Spleen (tissue), 7 donors: ENCODE measurements around the gene TCOF1.

Source experiments
- POLR2A ChIP-seq, 3 donors: fragments of 450-650 bp; IDR thresholded peaks; one replicate each; pipeline ENCODE4 v1.5.1; 2017; ENCODE audit warnings: antibody characterized with exemption in 3 of 3, mild to moderate bottlenecking in 1 of 3
- POLR2AphosphoS5 ChIP-seq, 3 donors: sonication (generic); formaldehyde crosslinking; IDR thresholded peaks; one replicate each; pipeline ENCODE4 v1.5.1; 2017; ENCODE audit warnings: antibody characterized with exemption in 3 of 3
- TF ChIP-seq, protein P1 (sequence below), 11 experiments: fragments of 200-600 bp in 7 of 11; fragments of 450-650 bp in 4 of 11; sonication (generic) in 4 of 11; IDR thresholded peaks in 8 of 11; conservative IDR thresholded peaks in 3 of 11; 1 replicate in 7 of 11; 2 replicates in 4 of 11; pipeline versions ENCODE4 v1.4.0 to v1.8.0; 2016 to 2021; ENCODE audit warnings: antibody characterized with exemption in 11 of 11, inconsistent platforms in 4 of 11, mild to moderate bottlenecking in 1 of 11
- donor health status: DM: no; HTN: no; CAD: no; lungs with moderate emphysema.
- donor health status: DM: no; HTN: no; CAD: no.
- donor health status: DM: no; HTN: no; CAD: no.

DNA sequence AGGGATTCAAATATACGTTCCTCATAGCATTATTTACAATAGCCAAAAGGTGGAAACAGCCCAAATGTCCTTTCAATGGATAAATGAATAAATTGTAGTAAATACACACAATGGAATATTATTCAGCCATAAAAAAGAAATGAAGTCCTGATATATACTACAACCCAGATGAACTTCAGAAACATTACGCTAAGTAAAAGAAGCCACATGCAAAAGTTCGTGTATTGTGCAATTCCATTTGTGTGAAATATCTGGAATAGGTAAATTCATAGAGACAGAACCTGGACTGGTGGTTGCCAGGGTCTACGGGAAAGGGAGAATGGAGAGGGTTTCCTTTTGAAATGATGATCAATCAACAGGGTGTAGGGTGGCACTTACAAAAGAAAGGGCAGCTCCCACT lies 42.3 kb upstream of the TCOF1 start:
- no peak for TF ChIP-seq POLR2AphosphoS5 (IDR thresholded peaks at IDR 0.05)
- TF ChIP-seq, protein P1, sequence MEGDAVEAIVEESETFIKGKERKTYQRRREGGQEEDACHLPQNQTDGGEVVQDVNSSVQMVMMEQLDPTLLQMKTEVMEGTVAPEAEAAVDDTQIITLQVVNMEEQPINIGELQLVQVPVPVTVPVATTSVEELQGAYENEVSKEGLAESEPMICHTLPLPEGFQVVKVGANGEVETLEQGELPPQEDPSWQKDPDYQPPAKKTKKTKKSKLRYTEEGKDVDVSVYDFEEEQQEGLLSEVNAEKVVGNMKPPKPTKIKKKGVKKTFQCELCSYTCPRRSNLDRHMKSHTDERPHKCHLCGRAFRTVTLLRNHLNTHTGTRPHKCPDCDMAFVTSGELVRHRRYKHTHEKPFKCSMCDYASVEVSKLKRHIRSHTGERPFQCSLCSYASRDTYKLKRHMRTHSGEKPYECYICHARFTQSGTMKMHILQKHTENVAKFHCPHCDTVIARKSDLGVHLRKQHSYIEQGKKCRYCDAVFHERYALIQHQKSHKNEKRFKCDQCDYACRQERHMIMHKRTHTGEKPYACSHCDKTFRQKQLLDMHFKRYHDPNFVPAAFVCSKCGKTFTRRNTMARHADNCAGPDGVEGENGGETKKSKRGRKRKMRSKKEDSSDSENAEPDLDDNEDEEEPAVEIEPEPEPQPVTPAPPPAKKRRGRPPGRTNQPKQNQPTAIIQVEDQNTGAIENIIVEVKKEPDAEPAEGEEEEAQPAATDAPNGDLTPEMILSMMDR (IDR thresholded peaks at IDR 0.05 in 8 of 11, conservative IDR thresholded peaks at IDR 0.05 in 3 of 11): no peak
- no peak for TF ChIP-seq POLR2A (IDR thresholded peaks at IDR 0.05)
